Upper lobe of right lung (tissue), 1 donor: ENCODE measurements around the gene EIPR1. TPM values are rescaled to one million over a fixed set of nuclear protein-coding genes. Genes with fewer than 3 reads are reported as not detected.

Experiments
- ATAC-seq: fragments of 200-7000 bp; cut with Tn5 transposase; one replicate; pipeline ENCODE4 v1.9.1; 2020; ENCODE audit warnings: mild to moderate bottlenecking, moderate library complexity
- DNase-seq: peaks from one replicate; pipeline ENCODE4 v3.0.0-alpha.2; 2020
- H3K27ac ChIP-seq: fragments of 200-600 bp; one replicate; pipeline ENCODE4 v1.8.0; 2022
- H3K27me3 ChIP-seq: fragments of 200-600 bp; one replicate; pipeline ENCODE4 v1.8.0; 2022; ENCODE audit warnings: mild to moderate bottlenecking
- H3K36me3 ChIP-seq: fragments of 200-600 bp; one replicate; pipeline ENCODE4 v1.8.0; 2022
- H3K4me1 ChIP-seq: fragments of 200-600 bp; one replicate; pipeline ENCODE4 v1.8.0; 2022
- H3K4me3 ChIP-seq: fragments of 200-600 bp; one replicate; pipeline ENCODE4 v1.8.0; 2022; ENCODE audit warnings: mild to moderate bottlenecking
- H3K9me3 ChIP-seq: fragments of 200-600 bp; one replicate; pipeline ENCODE4 v1.8.0; 2022
- intact Hi-C: fragments of 100-400 bp; cut with DNase I; formaldehyde crosslinking; loops from one replicate; pipeline ENCODE4 v1.11.0; 2022
- total RNA-seq: library from RNA; stranded (reverse); fragmentation: NEBNext Ultra II Directional; extraction: Animal tissue kit (Norgen Biotek cat#: 25700); gene quantifications from one replicate; pipeline ENCODE4 v1.2.1, GENCODE V29; 2021
- TF ChIP-seq, protein P1 (sequence below): fragments of 200-600 bp; IDR thresholded peaks from one replicate; pipeline ENCODE4 v1.8.0; 2022; ENCODE audit warnings: antibody characterized with exemption
- donor health status: DM: no; HTN: yes; CAD: no; lungs with severe emphysema.

Gene EIPR1
- total RNA-seq, 1 donor from 2014 or later = 16.6 TPM

DNA sequence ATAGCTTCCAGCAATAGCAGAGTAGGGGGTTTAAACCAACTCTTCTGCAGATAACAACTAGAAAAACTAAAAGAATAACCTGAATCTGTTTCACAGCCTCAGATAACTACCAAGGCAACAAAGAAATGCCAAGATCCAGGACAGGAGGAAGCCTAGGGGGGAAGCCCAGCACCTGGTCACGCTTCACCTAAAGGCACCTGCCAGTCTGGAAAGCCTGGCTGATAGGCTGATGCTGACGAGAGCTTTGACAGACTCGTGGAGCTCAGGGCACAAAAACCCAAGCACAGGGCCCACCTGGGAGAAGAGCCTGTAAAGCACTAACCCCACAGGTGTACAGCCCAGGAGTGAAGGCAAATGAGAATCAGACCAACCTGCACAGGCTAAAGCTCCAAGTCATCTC, 22.6 kb downstream of the EIPR1 start:
- TF ChIP-seq, protein P1, sequence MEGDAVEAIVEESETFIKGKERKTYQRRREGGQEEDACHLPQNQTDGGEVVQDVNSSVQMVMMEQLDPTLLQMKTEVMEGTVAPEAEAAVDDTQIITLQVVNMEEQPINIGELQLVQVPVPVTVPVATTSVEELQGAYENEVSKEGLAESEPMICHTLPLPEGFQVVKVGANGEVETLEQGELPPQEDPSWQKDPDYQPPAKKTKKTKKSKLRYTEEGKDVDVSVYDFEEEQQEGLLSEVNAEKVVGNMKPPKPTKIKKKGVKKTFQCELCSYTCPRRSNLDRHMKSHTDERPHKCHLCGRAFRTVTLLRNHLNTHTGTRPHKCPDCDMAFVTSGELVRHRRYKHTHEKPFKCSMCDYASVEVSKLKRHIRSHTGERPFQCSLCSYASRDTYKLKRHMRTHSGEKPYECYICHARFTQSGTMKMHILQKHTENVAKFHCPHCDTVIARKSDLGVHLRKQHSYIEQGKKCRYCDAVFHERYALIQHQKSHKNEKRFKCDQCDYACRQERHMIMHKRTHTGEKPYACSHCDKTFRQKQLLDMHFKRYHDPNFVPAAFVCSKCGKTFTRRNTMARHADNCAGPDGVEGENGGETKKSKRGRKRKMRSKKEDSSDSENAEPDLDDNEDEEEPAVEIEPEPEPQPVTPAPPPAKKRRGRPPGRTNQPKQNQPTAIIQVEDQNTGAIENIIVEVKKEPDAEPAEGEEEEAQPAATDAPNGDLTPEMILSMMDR = no peak
- intact Hi-C loops = no loop called here

DNA sequence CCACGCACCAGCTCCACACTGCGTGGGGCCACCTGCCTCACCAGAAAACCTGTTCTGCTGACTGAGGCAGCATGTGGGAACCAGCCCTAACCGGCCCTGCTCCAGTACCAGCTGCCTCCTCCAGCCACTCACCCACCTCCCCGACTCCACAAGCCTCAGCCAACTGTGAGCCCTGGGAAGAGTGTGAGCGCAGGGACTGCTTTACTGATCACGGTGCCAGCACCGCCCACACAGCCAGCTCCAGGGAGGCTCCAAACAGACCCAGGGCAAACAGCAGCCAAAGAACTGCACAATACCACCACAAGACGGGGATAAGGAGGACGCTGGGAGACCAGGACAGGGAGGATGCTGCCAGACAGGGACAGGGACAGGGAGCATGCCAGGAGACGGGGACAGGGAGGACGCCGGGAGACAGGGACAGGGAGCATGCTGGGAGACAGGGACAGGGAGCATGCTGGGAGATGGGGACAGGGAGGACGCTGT, 28.4 kb downstream of the EIPR1 start:
- TF ChIP-seq, protein P1 = no peak
- intact Hi-C loops = no loop called here
- Histone ChIP-seq H3K9me3 (no peaks in the 10 kb centered on the region), H3K4me1 (no peaks in the 10 kb centered on the region), H3K4me3 (no peak overlapping the region), H3K36me3 (peaks cover 18% of the 10 kb centered on the region), H3K27me3 (no peaks in the 10 kb centered on the region), H3K27ac (no peak overlapping the region)
- peak; percentile 36 for ATAC-seq
- peak; percentile 52 for DNase-seq

More for the DNA sequence above, 22.6 kb downstream of the EIPR1 start:
- H3K4me1 ChIP-seq = no peaks in the 10 kb centered on the region
- ATAC-seq = no peak
- H3K4me3 ChIP-seq = no peak overlapping the region
- no peak overlapping the region for H3K27ac ChIP-seq
- no peaks in the 10 kb centered on the region for H3K27me3 ChIP-seq
- H3K9me3 ChIP-seq = no peaks in the 10 kb centered on the region
- no peak for DNase-seq
- peaks cover 19% of the 10 kb centered on the region for H3K36me3 ChIP-seq

DNA sequence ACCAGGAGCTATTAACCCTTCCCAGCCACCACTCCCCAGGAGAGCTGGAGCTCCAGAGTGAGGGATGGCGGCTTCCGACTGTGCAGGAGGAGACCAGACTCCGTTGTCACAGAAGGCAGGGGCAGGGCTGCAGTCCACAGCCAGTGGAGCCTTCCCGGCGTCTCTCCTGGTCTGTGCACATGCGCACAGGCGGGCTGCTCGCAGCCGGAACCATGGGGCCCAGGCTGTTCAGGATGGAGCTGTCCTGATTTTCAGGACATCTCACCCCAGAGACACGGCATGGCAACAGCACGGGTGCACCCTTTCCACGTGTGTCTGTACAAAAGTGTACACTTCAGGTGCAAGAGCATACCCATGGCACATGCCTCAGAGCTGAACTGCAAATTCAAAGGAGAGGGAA, 28.9 kb downstream of the EIPR1 start:
- intact Hi-C loops = no loop called here
- TF ChIP-seq, protein P1 = no peak
- no peaks in the 10 kb centered on the region for H3K4me1 ChIP-seq
- no peaks in the 10 kb centered on the region for H3K27me3 ChIP-seq
- H3K4me3 ChIP-seq = no peak overlapping the region
- peak; percentile 62 for DNase-seq
- no peak overlapping the region for H3K27ac ChIP-seq
- peak; percentile 33 for ATAC-seq
- H3K9me3 ChIP-seq = no peaks in the 10 kb centered on the region
- H3K36me3 ChIP-seq = peaks cover 14% of the 10 kb centered on the region

DNA sequence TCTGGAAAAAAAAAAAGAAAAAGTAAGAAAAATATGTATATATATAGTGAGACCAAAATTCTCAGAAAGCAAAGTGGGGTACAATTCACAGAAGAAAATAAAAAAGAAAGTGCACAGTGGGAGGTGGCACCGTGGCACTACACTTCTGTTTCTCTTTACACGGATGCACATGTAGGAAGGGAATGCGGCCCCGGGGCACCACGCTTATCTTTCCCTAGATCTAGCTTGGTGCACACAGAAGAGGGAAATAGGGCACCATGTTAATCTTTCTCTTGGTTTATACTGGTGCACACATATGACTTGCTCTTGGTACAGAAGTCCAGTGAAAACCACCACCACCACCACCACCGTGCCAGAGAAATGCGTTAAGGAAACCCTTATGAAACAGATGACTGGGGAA, 32.0 kb downstream of the EIPR1 start:
- H3K27me3 ChIP-seq = no peaks in the 10 kb centered on the region
- no peaks in the 10 kb centered on the region for H3K36me3 ChIP-seq
- H3K4me3 ChIP-seq = no peak overlapping the region
- no peaks in the 10 kb centered on the region for H3K9me3 ChIP-seq
- no peak overlapping the region for H3K27ac ChIP-seq
- H3K4me1 ChIP-seq = no peaks in the 10 kb centered on the region
- no peak for ATAC-seq
- TF ChIP-seq, protein P1 = no peak
- intact Hi-C loops = no loop called here
- peak; percentile 17 for DNase-seq

DNA sequence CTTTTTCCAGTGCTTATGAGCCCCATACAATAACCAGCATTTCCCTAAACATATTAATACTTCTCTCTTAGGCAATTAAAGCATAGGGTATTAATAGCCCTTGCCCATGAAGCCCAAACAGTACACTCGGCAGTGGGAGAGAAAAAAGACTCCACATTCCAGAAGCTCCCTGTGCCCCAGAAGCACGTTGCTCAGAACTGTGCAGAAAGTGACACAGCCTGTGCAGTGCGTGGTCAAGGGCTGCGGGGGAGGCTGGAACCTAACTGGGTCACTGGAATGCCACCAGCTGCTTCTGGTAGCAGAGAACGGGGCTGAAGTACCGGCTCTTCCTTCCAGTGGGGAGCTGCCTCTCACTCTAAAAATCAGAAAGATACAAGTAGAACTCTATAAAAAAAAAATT, 32.7 kb downstream of the EIPR1 start:
- TF ChIP-seq, protein P1 = no peak

DNA sequence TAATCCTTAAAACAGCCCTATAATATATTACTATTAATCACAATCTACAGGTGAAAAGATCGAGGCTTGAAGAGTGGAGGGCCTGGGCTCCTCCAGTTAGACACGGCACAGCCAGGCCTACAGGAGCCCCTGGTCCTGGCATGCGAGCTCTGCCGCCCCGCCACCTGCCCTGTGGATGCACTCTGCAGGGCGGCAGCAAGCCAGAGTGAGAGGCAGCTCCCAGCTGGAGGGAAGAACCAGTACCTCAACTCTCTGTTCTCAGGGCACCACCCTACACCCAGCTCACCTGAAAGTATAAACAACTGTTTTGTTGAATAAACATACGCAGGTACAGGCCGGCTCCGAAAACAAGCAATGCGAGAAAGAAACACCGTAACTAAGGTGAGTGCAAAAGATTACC, 34.6 kb downstream of the EIPR1 start:
- Histone ChIP-seq H3K4me1 (no peaks in the 10 kb centered on the region), H3K27me3 (no peaks in the 10 kb centered on the region), H3K9me3 (no peaks in the 10 kb centered on the region), H3K4me3 (no peak overlapping the region), H3K36me3 (no peaks in the 10 kb centered on the region), H3K27ac (no peak overlapping the region)
- ATAC-seq = no peak
- intact Hi-C loops = no loop called here
- DNase-seq = peak; percentile 23
- TF ChIP-seq, protein P1 = no peak

More for the DNA sequence above, 32.7 kb downstream of the EIPR1 start:
- no peaks in the 10 kb centered on the region for H3K27me3 ChIP-seq
- DNase-seq = peak; percentile 39
- no peak overlapping the region for H3K27ac ChIP-seq
- H3K36me3 ChIP-seq = no peaks in the 10 kb centered on the region
- ATAC-seq = no peak
- intact Hi-C loops = no loop called here
- no peak overlapping the region for H3K4me3 ChIP-seq
- no peaks in the 10 kb centered on the region for H3K9me3 ChIP-seq
- no peaks in the 10 kb centered on the region for H3K4me1 ChIP-seq
